ENCODE measurements around the gene ERCC1.

Gene ERCC1

GRCh38 chr19:45385392-45386221 is 38.1 kb downstream of the ERCC1 start:
- Histone ChIP-seq H3K4me3 (no peak overlapping the region), H3K27ac (no peak overlapping the region)

- Histone ChIP-seq H3K27ac (no peak overlapping the region), H3K4me3 (no peak overlapping the region)
Observed at GRCh38 chr19:45382426-45382825, 41.3 kb downstream of the ERCC1 start.

DNA sequence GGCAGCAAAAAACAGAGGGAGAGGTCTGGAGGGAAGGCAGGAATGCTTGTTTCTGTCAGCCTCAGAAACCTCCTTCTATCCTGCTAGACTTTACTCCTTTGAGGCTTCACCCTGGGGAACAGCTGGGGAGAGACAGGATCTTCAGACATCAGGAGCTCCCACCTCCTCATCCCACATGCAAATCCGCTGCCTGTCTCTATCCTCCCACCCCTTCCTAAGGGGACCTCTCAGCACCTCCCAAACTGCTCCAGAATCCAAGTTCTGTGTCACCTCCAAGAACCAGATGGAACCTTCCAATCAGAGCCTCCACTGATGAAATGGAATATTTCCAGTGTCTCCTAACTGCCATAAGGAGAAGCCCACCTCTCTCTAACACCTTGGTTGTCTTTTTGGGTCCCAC is 43.6 kb downstream of the ERCC1 start:
- peak overlapping the region in 3 of 21 experiments; percentile 7 to 54 (median 37) for H3K27ac ChIP-seq
- H3K4me3 ChIP-seq: no peak overlapping the region

DNA sequence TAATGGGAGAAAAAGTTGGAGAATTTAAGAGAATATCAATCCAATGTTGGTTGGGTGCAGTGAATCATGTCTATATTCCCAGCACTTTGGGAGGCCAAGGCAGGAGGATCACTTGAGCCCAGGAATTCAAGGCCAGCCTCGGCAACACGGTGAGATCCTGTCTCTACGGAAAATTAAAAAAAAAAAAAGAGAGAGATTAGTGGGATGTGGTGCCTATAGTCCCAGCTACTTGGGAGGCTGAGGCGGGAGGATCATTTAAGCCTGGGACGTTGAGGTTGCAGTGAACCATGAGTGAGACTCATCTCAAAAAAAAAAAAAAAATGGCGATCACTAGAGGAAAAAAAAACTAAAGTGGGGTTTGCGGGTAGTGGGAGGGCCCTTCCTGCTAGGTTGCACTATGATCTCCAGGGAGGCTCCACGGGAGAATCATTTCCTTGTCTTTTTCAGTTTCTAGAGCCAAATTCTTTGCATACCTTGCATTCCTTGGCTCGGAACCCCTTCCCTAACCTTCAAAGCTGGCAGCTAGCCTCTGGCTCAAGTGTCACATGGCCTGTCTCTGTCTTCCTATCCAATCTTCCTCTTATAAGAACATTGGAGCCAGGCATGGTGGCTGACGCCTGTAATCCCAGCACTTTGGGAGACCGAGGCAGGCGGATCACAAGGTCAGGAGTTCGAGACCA is 47.5 kb downstream of the ERCC1 start:
- H3K27ac ChIP-seq: peak overlapping the region in 5 of 21 experiments; percentile 29 to 74 (median 35)
- H3K4me3 ChIP-seq: no peak overlapping the region

DNA sequence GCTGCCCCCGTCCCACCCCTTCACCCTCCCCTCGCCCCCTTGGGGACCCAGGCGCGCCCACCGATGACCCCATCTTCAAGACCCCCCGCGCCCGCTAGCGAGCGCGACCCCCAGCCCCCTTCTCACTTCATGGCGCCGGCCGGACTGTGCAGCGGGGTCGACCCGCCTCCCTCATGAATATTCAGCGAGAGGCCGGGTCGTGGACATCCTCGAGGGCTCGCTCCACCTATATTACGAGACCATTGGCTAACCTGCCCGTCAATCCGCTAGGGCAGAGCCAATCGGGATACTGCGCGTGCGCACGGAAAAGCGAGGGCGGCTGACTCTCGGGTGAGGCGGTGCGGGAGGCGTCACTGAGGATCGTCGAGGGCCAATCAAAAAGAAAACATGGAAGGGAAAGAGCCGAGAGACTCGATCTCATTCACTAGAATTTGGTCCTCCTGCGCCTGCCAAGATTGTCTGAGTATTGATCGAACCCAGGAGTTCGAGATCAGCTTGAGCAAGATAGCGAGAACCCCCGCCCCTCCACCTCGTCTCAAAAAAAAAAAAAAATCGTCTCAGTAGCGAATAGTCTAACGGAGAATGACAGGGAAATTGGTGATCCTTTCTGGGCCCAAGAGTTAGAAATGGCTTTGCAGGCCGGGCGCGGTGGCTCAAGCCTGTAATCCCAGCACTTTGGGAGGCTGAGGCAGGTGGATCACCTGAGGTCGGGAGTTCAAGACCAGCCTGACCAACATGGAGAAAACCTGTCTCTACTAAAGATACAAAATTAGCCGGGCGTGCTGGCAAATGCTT is 53.1 kb downstream of the ERCC1 start, which contains the start of gene ERCC2:
ERCC2 (minus strand) TSS at position 164 of the 795 bp plus-strand sequence; CDS start at position 131, 33 bp downstream.
- peak within 1 kb of the TSS; percentile 62 to 93 (median 78) for H3K4me3 ChIP-seq
- peak within 1 kb of the TSS in 20 of 21 experiments; percentile 14 to 89 (median 76) for H3K27ac ChIP-seq

DNA sequence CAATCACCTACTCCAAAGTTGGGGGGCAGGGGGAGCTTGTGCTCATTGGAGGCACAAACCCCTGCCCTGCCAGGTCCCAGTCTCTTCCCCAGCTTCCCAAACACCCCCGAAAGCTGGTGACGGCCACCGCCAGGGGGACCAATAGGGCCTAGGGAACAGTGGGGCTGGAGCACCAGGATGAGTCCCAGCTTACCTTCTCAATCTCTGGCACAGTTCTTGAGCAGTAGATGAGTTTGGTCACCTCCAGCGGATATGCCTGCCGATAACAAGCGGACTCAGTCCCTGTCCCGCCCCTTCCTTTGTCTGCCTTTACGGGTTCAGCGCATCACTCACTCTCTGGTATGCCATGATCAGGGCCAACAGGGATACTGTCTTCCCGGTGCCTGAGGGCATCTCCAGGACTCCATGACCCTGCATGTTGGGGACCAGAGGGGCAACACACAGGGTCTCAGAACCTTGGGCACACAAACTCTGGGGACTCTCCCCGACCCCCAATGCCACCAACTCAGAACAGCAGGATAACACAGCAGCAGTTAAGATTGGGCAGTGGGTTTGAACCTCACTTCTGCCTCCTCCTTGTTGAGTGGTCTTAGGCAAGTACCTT is 54.9 kb downstream of the ERCC1 start:
- no peak overlapping the region for H3K27ac ChIP-seq
- H3K4me3 ChIP-seq: no peak overlapping the region

DNA sequence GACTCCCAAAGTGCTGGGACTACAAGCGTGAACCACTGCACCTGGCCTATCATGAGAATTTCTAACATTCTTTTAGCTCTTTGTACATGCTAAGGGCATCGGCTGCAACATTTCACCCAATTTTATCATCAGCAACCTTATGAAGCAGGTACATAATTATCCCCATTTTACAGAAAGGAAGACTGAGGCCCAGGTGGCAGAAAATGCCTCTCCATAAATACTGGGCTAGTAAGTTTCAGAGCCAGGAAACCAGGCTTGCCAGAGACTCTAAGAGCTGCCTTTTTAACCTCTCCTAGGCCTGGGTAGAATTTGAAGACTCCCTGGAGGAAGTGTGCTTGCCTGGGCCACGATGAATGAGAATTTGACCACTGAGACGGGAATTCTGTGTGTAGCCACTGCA is 55.6 kb downstream of the ERCC1 start:
- no peak overlapping the region for H3K27ac ChIP-seq
- no peak overlapping the region for H3K4me3 ChIP-seq

DNA sequence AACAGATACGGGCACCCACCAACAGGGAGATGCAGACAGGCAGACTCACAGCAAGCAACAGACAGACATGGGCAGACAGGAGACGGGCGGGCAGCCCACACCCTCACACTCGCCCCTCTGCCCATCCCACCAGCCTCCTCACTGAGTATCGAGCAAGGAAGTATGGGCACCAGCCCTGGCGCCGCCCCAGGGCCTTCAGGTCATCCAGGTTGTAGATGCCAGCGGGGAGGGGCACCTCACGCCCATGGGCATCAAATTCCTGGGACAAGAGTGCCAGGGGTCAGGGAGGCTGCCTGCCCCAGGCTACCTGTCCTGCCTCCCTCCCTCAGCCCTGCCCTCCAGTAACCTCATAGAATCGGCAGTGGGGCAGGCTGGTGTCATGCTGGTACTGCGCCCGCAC is 59.0 kb downstream of the ERCC1 start:
- no peak overlapping the region for H3K27ac ChIP-seq
- no peak overlapping the region for H3K4me3 ChIP-seq

- Histone ChIP-seq H3K4me3 (no peak overlapping the region), H3K27ac (no peak overlapping the region)
Observed at GRCh38 chr19:45363861-45364459, 59.8 kb downstream of the ERCC1 start.

GRCh38 chr19:45362291-45362690 is 61.4 kb downstream of the ERCC1 start:
- Histone ChIP-seq H3K4me3 (no peak overlapping the region), H3K27ac (no peak overlapping the region)

GRCh38 chr19:45361608-45362007 is 62.1 kb downstream of the ERCC1 start:
- Histone ChIP-seq H3K27ac (no peak overlapping the region), H3K4me3 (no peak overlapping the region)

GRCh38 chr19:45358213-45358792 is 65.4 kb downstream of the ERCC1 start:
- H3K27ac ChIP-seq: no peak overlapping the region

DNA sequence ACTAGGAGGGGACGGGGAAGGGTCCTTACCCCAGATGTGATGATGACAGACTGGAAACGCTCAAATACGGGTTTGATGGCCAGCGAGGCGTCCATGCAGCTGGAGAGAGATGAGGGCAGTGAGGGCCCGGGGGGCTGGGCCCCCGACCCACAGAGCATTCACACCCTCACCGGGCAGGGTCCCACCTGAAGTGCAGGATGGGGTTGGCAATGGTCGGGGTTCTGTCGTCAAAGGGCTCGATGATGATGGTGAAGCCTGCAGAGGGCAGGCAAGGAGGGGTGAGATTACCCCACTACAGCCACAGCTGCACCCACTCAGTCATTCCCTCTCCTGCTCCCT is 66.3 kb downstream of the ERCC1 start:
- Histone ChIP-seq H3K4me3 (no peak overlapping the region), H3K27ac (no peak overlapping the region)

More at GRCh38 chr19:45358213-45358792, 65.4 kb downstream of the ERCC1 start:
- no peak overlapping the region for H3K4me3 ChIP-seq

All from skin epidermis (tissue), 12 donors.